Effector memory CD8-positive, alpha-beta T cell (primary cell): Measurements from ENCODE around the gene SGO2.

Experiments used
- ATAC-seq: fragments of 150-1000 bp; cut with Tn5 transposase; replicated peaks from 2 replicates; pipeline ENCODE4 v1.10.0; 2021; ENCODE audit warnings: mild to moderate bottlenecking, moderate library complexity
- DNase-seq, 3 experiments: peaks; one replicate each; pipeline ENCODE4 v3.0.0; 2021
- H3K27ac Mint-ChIP-seq, 2 donors: one replicate each; pipeline ENCODE4 v1.8.0; 2022; ENCODE audit warnings: mild to moderate bottlenecking in 2 of 2, mixed read lengths in 2 of 2, moderate library complexity in 2 of 2
- H3K27me3 Mint-ChIP-seq, 2 donors: one replicate each; pipeline ENCODE4 v1.8.0; 2022; ENCODE audit warnings: mixed read lengths in 2 of 2
- H3K36me3 Mint-ChIP-seq: one replicate; pipeline ENCODE4 v1.8.0; 2022; ENCODE audit warnings: mild to moderate bottlenecking, moderate library complexity, mixed read lengths; ENCODE audit not compliant: insufficient read depth
- H3K4me1 Mint-ChIP-seq, 2 donors: one replicate each; pipeline ENCODE4 v1.8.0; 2022; ENCODE audit warnings: low read depth in 2 of 2, mixed read lengths in 2 of 2
- H3K4me3 Mint-ChIP-seq, 2 donors: one replicate each; pipeline ENCODE4 v1.8.0; 2022; ENCODE audit warnings: mild to moderate bottlenecking in 2 of 2, mixed read lengths in 2 of 2, moderate library complexity in 2 of 2
- H3K9me3 Mint-ChIP-seq, 2 donors: one replicate each; pipeline ENCODE4 v1.8.0; 2022; ENCODE audit warnings: mixed read lengths in 2 of 2

The SGO2 gene

GRCh38 chr2:200496696-200497095 is 29.3 kb upstream of the SGO2 start:
- Mint-ChIP-seq H3K27ac (peak overlapping the region in 1 of 2 donors; percentile 35), H3K27me3 (no peaks in the 10 kb centered on the region), H3K4me3 (no peak overlapping the region), H3K9me3 (no peaks in the 10 kb centered on the region), H3K36me3 (peaks cover 50% of the 10 kb centered on the region), H3K4me1 (peaks cover 1 to 5% of the 10 kb centered on the region in 2 donors)
- DNase-seq (no peak), ATAC-seq (no peak)

GRCh38 chr2:200498402-200499162 is 27.4 kb upstream of the SGO2 start:
- DNase-seq (no peak), ATAC-seq (no peak)
- H3K27ac Mint-ChIP-seq: no peak overlapping the region
- H3K27me3 Mint-ChIP-seq: no peaks in the 10 kb centered on the region
- H3K36me3 Mint-ChIP-seq: peaks cover 49% of the 10 kb centered on the region
- H3K4me1 Mint-ChIP-seq: peaks cover 1 to 8% of the 10 kb centered on the region in 2 donors
- no peak overlapping the region for H3K4me3 Mint-ChIP-seq
- H3K9me3 Mint-ChIP-seq: no peaks in the 10 kb centered on the region

- H3K36me3 Mint-ChIP-seq: peaks cover 53% of the 10 kb centered on the region
- H3K4me3 Mint-ChIP-seq: no peak overlapping the region
- no peak overlapping the region for H3K27ac Mint-ChIP-seq
- no peak for ATAC-seq
- DNase-seq: no peak
- H3K27me3 Mint-ChIP-seq: no peaks in the 10 kb centered on the region
- H3K4me1 Mint-ChIP-seq: peaks cover 10 to 20% of the 10 kb centered on the region in 2 donors
- H3K9me3 Mint-ChIP-seq: no peaks in the 10 kb centered on the region
Observed at GRCh38 chr2:200502196-200502595, 23.8 kb upstream of the SGO2 start.

- Mint-ChIP-seq H3K27me3 (no peaks in the 10 kb centered on the region), H3K4me3 (no peak overlapping the region), H3K27ac (peak overlapping the region in 1 of 2 donors; percentile 64), H3K4me1 (peaks cover 17 to 28% of the 10 kb centered on the region in 2 donors), H3K36me3 (peaks cover 32% of the 10 kb centered on the region), H3K9me3 (no peaks in the 10 kb centered on the region)
- DNase-seq: no peak
- no peak for ATAC-seq
Observed at GRCh38 chr2:200506679-200507078, 19.3 kb upstream of the SGO2 start.

- Mint-ChIP-seq H3K4me3 (no peak overlapping the region), H3K4me1 (peaks cover 17 to 28% of the 10 kb centered on the region in 2 donors)
- no peak for ATAC-seq
Observed at GRCh38 chr2:200507179-200507578, 18.8 kb upstream of the SGO2 start.

GRCh38 chr2:200509235-200509611 is 16.8 kb upstream of the SGO2 start:
- no peak for ATAC-seq
- peak overlapping the region; percentile 81 to 84 for H3K4me3 Mint-ChIP-seq
- peak in 1 of 3 experiments; percentile 8 for DNase-seq
- H3K36me3 Mint-ChIP-seq: peaks cover 13% of the 10 kb centered on the region
- H3K27me3 Mint-ChIP-seq: no peaks in the 10 kb centered on the region
- peak overlapping the region; percentile 80 to 94 for H3K27ac Mint-ChIP-seq
- peaks cover 17 to 24% of the 10 kb centered on the region in 2 donors for H3K4me1 Mint-ChIP-seq
- H3K9me3 Mint-ChIP-seq: no peaks in the 10 kb centered on the region

More at GRCh38 chr2:200507179-200507578, 18.8 kb upstream of the SGO2 start:
- DNase-seq: no peak
- H3K36me3 Mint-ChIP-seq: peaks cover 32% of the 10 kb centered on the region
- H3K27me3 Mint-ChIP-seq: no peaks in the 10 kb centered on the region
- no peak overlapping the region for H3K27ac Mint-ChIP-seq
- no peaks in the 10 kb centered on the region for H3K9me3 Mint-ChIP-seq

GRCh38 chr2:200509612-200510433 is 16.2 kb upstream of the SGO2 start, which contains the start of gene KCTD18:
KCTD18 (minus strand) TSS chr2:200510068; CDS start chr2:200507016, 3,052 bp downstream.
- DNase-seq (peak; percentile 90 to 92 (median 91)), ATAC-seq (peak; percentile 98)
- Mint-ChIP-seq H3K27me3 (peaks cover 0 to 3% of the 10 kb centered on the region in 2 donors), H3K9me3 (no peaks in the 10 kb centered on the region), H3K27ac (peak within 1 kb of the TSS; percentile 80 to 94), H3K4me1 (peaks cover 17 to 24% of the 10 kb centered on the region in 2 donors), H3K36me3 (peaks cover 7% of the 10 kb centered on the region), H3K4me3 (peak within 1 kb of the TSS; percentile 81 to 84)

GRCh38 chr2:200515155-200515554 is 10.9 kb upstream of the SGO2 start:
- H3K4me1 Mint-ChIP-seq: peaks cover 0 to 3% of the 10 kb centered on the region in 2 donors
- H3K27me3 Mint-ChIP-seq: peaks cover 0 to 19% of the 10 kb centered on the region in 2 donors
- ATAC-seq (no peak), DNase-seq (no peak)
- no peak overlapping the region for H3K4me3 Mint-ChIP-seq
- H3K27ac Mint-ChIP-seq: no peak overlapping the region
- no peaks in the 10 kb centered on the region for H3K36me3 Mint-ChIP-seq
- H3K9me3 Mint-ChIP-seq: no peaks in the 10 kb centered on the region

- DNase-seq (no peak), ATAC-seq (no peak)
- Mint-ChIP-seq H3K9me3 (no peaks in the 10 kb centered on the region), H3K4me3 (no peak overlapping the region), H3K36me3 (peaks cover 8% of the 10 kb centered on the region), H3K4me1 (peaks cover 7 to 9% of the 10 kb centered on the region in 2 donors), H3K27ac (no peak overlapping the region), H3K27me3 (no peaks in the 10 kb centered on the region)
Observed at GRCh38 chr2:200523158-200523557, 2.8 kb upstream of the SGO2 start.

GRCh38 chr2:200523604-200524003 is 2.4 kb upstream of the SGO2 start:
- DNase-seq (no peak), ATAC-seq (no peak)
- Mint-ChIP-seq H3K27me3 (no peaks in the 10 kb centered on the region), H3K4me3 (no peak overlapping the region), H3K9me3 (no peaks in the 10 kb centered on the region), H3K36me3 (peaks cover 8% of the 10 kb centered on the region), H3K4me1 (peaks cover 7 to 9% of the 10 kb centered on the region in 2 donors), H3K27ac (no peak overlapping the region)

- H3K4me1 Mint-ChIP-seq: peaks cover 7 to 9% of the 10 kb centered on the region in 2 donors
- H3K27me3 Mint-ChIP-seq: no peaks in the 10 kb centered on the region
- peaks cover 8% of the 10 kb centered on the region for H3K36me3 Mint-ChIP-seq
- H3K9me3 Mint-ChIP-seq: no peaks in the 10 kb centered on the region
- DNase-seq: no peak
- ATAC-seq: no peak
- H3K27ac Mint-ChIP-seq: no peak overlapping the region
- H3K4me3 Mint-ChIP-seq: peak overlapping the region in 1 of 2 donors; percentile 90
Observed at GRCh38 chr2:200525066-200525465, 941 bp upstream of the SGO2 start.

- peaks cover 8% of the 10 kb centered on the region for H3K36me3 Mint-ChIP-seq
- H3K9me3 Mint-ChIP-seq: no peaks in the 10 kb centered on the region
- H3K4me1 Mint-ChIP-seq: peaks cover 7 to 9% of the 10 kb centered on the region in 2 donors
- DNase-seq: no peak
- H3K27me3 Mint-ChIP-seq: no peaks in the 10 kb centered on the region
- ATAC-seq: no peak
- H3K27ac Mint-ChIP-seq: peak overlapping the region in 1 of 2 donors; percentile 86
- H3K4me3 Mint-ChIP-seq: peak overlapping the region; percentile 90 to 92
Observed at GRCh38 chr2:200525551-200525881, 491 bp upstream of the SGO2 start.

- H3K27me3 Mint-ChIP-seq: no peaks in the 10 kb centered on the region
- H3K4me1 Mint-ChIP-seq: peaks cover 7 to 9% of the 10 kb centered on the region in 2 donors
- no peak for DNase-seq
- no peak overlapping the region for H3K4me3 Mint-ChIP-seq
- no peaks in the 10 kb centered on the region for H3K9me3 Mint-ChIP-seq
- H3K27ac Mint-ChIP-seq: no peak overlapping the region
- H3K36me3 Mint-ChIP-seq: peaks cover 8% of the 10 kb centered on the region
- no peak for ATAC-seq
Observed at GRCh38 chr2:200528228-200528627, 2.2 kb downstream of the SGO2 start.
